ENCODE data around the gene VWA1.
"Not testable (repeated sequence)": the region's sequence is repeated elsewhere in the genome, so short reads cannot be mapped to it uniquely, and the experiment has no call there.

The VWA1 gene

DNA sequence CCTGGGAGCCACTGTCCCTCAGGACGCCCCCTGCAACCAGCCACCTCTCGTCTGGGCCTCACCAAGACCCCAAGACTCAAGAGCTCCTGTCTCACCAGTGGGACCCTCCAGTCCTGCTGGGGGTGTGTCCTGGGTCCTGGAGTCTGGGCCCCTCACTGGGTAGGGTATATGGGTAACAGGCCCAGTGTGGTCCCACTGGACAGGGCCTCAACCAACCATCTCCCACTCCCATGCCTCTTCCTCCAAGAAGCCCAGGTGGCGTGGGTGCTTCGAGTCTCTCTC is 725 bp upstream of the VWA1 start:
- DNase-seq, result no peak

DNA sequence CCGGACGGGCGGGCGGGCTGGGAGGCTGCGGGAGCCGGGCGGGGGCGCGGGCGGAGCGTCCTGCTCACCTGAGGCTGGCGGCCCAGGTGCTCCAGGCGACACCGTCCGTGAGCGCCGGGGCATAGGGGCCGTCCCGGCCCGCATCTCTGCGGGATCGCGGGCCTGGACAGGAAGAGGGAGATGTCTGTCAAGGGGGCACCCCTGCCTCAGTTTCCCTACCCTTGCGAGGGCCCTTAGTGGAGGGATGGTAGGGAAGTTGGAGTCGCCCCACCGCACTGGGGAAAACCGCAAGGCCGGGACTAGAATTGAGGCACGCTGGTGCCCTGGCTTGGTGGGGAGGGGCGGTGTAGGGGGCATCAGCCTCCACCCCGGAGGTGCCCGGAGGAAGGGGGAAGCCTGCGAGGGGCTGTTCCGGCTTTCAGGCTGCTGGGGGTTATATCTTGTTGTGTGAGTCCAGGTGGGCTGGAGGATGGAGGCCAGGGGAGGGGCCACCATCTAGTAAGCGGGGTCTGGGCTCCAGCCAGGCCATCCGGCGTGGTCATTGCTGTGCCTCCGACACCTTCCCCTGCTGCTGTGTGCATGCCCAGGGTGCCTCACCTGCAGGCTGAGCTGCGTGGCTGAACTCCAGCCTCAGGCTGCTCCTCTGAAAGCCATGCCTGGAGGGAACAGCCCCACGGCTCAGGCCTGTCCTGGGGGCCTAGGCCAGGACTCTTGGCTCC is 580 bp downstream of the VWA1 start:
- no peak for DNase-seq

DNA sequence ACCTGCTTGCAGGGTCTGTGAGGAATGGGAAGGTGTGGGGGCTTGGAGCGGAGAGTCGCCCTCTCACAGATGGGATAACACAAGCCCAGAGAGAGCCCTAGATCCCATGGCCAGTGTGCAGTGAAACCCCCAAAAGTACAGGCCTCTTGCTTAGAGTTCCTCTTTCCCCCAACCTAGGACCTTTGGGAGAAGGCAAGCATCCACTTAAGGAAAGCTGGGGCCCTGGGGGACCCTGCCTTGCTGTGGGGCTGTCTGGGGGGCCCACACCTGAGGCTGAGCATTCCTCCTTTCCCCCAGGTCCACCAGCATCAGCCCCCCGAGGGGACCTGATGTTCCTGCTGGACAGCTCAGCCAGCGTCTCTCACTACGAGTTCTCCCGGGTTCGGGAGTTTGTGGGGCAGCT is 1.1 kb downstream of the VWA1 start:
- DNase-seq, result no peak

DNA sequence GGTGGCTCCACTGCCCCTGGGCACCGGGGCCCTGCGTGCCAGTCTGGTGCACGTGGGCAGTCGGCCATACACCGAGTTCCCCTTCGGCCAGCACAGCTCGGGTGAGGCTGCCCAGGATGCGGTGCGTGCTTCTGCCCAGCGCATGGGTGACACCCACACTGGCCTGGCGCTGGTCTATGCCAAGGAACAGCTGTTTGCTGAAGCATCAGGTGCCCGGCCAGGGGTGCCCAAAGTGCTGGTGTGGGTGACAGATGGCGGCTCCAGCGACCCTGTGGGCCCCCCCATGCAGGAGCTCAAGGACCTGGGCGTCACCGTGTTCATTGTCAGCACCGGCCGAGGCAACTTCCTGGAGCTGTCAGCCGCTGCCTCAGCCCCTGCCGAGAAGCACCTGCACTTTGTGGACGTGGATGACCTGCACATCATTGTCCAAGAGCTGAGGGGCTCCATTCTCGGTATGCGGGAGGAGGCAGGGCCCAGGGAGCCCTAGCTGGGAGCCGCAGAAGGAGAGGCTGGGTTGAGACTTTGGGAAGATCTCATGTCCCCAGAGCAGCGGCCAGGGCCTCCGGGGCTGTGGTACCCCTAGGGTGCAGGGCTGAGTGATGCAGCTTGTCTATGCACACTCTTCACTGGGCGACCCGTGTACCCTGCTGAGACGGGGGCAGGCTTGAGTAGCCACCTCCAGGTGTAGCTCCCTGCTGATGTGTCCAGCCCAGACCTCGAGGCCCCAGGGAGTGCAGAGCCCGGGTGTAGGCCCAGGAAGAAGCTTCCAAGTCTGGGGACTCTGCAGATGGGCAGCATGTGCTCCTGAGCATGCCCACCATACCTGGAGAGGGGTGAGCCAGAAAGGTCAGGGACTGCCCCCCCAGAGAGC is 1.8 kb downstream of the VWA1 start:
- no peak for DNase-seq

DNA sequence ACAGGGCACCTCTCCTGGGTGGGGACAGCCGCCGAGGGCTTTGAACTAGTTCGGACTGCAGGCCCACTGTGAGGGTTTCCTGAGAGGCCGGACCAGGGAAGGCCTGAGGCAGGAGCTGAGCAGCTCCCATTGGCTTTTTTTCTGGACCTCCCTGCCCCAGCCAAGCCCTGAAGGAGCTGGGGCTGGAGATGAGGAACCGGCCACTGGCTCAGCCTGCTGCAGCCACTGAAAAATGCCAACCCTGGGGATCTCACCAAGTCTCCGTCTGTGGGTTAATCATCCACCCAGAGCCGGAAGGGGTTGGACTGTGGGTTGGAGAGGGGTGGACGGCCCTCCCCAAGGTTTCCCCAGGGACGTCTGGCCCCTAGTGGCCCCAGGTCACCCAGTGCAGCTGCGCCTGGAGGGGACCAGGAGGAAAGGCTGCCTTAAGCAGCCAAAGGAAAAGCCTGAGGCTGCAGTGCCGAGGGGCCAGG is 2.5 kb downstream of the VWA1 start:
- DNase-seq, result no peak

DNA sequence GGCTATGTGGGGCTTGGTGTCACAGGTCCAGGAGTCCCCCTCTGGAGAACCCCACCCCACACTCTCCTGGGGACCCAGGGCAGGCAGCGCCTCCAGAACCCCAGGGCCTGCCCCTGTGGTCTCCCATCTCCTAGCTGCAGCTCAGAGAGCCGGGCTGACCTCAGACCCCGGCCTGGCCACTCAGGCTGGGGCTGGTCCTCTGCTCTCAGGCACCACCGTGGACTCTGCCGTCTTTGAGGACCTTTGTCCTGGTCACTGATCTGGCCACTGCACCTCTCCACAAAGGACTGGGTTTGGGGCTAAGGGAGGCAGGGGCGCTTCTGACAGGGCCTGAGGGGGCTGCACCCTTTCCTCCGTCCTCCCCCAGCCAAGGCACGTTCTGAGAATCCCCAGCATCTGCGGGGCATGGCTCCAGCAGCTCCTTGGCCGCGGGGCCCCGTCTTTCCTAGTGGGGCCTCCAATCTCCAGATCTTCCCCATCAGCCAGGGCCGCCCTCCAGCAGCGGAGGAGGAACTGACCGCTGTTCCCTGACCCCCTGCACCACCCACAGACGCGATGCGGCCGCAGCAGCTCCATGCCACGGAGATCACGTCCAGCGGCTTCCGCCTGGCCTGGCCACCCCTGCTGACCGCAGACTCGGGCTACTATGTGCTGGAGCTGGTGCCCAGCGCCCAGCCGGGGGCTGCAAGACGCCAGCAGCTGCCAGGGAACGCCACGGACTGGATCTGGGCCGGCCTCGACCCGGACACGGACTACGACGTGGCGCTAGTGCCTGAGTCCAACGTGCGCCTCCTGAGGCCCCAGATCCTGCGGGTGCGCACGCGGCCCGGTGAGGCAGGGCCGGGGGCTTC is 3.3 kb downstream of the VWA1 start:
- no peak for DNase-seq

DNA sequence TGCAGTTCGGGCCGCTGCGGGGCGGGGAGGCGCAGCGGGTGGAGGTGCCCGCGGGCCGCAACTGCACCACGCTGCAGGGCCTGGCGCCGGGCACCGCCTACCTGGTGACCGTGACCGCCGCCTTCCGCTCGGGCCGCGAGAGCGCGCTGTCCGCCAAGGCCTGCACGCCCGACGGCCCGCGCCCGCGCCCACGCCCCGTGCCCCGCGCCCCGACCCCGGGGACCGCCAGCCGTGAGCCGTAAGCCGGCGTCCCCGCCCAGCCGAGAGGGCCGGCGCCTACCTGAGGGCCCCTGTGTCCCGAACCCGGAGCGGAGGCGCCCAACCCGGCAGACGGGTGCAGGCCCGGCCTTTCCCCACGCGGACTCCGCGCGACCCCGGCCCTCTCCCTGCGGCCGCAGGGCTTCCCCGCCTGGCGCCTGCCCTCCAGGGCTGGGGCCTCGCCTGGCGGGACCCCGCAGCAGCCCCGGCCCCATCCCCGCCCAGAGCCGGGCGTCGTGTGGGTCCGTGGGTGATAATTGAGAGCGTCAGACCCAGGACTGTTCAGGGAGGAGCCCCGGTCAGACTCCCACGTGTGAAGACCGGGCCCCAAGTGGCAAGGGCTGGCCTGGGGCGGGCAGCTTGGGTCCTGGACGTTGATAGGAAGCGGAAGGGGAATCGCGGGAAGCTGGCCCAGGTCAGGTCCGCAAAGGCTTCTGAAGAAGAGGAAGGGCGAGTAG is 4.2 kb downstream of the VWA1 start:
- no peak for DNase-seq

DNA sequence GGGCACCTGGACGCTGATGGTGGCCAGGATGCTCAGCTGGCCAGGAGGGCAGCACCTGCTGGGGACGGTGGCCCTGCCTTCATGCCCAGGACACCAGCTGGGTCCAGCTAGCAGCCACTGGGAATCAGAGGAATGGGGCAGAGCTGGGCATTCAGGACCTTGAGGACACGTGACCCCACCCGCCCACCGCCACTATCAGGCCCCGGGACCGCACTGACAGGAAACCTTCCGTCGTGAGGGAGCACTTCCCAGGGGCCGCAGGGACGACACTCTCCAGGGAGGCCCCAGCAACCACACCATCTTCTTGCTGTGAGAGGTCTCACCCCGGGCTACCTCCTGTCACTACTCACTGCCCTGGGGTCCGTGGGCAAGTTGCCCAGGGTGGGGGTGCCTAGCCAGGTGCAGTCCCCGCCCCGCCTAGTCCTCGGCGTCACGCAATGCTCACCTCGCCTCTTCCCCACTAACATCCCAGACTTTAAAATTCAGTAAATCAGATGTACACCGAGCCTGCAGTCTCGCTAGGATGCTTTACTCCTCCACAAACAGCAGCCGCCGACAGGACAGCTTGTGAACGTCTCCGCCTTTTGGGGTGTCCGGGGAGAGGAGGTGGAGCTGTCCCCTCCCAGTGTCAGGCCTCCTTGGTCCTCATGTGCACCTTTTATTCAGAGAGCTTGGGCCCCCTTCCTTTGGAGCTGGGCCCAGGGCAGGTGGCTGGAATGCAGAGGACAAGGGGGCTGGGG is 4.9 kb downstream of the VWA1 start:
- DNase-seq, result no peak

DNA sequence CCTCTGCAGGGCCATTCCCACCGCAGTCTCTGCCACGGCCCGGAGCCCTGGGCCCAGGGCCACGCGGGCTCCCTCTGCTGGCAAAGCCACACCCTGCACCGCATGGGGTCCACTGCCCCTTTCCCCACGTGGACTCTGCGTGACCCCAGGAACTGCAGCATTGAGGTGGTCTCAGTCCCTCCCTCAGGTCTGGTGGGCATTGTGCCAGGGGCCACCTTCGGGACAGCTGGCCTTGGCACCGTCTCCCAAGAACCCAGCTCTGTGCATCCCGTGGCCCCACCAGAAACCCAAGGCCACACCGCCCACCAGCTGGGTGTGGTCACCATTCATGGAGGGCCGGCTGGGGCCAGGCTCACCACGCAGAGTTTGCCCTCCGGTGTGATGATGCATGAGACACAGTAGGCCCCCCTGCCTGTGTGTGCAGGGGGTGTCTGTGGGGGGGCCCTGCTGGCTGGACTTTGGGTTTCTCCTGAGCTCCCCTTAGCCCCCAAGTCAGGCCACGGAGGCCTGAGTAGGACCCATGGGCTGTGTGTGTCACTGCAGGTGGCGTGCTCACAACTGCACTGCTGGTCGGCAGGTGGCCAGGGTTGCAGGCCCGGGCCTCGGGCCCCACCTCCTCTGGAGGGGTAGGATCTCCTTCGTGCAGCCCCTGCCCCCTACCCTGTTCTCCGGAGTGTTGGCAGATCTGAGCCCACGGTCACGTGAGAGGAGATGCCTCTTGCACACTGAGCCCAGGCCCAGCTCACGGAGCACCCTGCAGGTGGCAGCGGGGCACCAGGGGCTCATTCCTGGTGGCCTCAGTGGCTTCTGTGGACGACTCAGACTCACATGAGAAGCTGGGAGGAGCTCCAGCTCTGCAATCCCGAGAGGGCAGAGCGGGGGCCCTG is 5.8 kb downstream of the VWA1 start:
- peak in 18 of 56 donors; percentile 16 to 65 (median 34) for DNase-seq

DNA sequence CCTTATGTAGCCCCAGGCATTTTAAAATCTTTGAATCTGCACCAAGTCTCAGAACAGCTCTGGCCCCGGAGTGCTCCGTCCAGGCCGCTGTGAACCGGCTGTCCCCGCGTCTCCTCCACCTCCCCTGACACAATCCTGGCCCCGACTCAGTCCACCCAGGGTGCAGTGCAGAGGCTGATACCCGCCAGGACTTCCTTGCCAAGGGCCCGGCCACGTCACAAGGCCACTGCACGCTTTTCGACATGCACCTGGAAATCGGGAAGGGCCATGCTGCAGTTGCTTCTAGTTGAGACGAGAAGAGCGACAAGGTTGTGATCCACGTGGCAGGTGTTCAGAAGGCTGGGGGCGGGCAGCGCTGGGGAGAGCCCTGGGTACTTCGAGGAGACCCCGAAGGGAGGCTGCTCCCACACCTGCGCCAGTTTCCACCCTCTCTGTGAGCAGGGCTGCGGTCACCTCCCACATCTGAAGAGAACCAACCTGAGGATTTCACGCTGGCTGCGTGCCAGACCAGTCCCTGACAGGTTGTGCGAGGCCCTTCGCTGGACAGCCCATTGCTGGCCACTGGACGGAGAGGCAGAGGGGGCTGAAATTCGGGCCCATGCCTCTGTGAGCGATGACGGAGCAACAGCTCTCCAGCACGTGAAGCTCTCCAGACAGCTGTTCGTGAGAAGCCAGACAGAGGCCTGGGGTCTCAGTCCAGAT is 6.7 kb downstream of the VWA1 start:
- DNase-seq, result no peak

DNA sequence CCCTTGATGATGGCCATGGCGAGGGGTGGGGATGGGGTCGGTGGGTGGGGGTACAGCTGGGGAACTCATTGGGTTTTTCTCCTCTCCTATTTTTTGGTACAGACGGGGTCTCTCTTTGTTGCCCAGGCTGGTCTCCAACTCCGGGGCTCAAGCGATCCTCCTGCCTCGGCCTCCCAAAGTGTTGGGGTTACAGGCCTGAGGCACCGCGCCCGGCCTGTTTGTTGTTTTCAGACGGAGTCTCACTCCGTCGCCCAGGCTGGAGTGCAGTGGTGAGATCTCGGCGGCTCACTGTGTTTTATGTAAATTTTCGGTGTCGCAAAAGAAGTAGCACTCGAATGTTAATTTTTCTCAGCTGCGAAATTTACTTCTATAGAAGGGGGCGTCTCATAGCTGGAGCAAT is 11.1 kb downstream of the VWA1 start:
- not testable (repeated sequence) for DNase-seq

DNA sequence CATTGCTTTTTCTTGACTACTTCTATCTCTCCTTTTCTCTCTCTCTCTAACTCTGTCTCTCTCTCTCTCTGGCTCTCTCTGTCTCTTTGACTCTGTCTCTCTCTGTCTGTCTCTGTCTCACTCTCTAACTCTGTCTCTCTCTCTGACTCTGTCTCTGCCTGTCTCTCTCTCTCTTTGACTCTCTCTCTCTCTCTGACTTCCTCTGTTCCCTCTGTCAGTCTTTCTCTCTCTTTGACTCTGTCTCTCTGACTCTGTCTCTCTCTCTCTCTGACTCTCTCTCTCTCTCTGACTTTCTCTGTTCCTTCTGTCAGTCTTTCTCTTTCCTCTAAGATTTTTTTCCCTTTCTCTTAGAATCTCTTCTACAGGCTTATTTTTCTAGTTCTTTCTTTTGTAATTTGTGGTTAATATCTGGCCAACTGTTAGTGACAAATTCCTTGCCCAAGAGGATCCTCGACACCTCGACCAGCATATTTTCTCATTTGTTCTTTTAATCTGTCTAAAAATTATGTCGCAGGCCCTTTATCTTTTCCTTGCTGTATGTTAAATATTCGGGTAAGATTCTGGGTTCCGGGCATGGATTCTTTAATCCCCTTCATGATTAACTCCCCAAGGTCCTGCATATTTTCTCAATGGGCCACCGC is 13.7 kb downstream of the VWA1 start, which contains the start of gene ATAD3C:
Gene ATAD3C (plus strand): TSS at position 591 of the 641 bp plus-strand sequence. CDS start 995 bp downstream, outside the sequence.
- DNase-seq, result no peak

DNA sequence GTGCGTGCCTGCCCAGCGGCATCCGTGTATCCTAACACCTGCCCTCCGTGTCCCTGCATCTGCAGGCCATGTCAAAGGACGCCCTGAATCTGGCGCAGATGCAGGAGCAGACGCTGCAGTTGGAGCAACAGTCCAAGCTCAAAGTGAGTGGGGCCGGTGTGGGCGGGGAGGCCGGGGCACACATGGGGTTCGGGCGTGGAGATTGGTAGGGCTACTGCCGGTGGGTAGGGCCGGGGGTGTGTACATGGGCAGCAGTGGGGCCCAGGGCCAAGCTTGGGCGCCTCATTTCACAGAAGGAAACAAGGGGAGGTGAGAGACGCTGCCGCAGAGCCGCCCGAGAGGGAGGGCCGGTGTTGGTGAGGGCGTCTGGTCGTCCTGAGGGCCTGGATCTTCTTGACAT is 15.1 kb downstream of the VWA1 start:
- DNase-seq, result not testable (repeated sequence)

DNA sequence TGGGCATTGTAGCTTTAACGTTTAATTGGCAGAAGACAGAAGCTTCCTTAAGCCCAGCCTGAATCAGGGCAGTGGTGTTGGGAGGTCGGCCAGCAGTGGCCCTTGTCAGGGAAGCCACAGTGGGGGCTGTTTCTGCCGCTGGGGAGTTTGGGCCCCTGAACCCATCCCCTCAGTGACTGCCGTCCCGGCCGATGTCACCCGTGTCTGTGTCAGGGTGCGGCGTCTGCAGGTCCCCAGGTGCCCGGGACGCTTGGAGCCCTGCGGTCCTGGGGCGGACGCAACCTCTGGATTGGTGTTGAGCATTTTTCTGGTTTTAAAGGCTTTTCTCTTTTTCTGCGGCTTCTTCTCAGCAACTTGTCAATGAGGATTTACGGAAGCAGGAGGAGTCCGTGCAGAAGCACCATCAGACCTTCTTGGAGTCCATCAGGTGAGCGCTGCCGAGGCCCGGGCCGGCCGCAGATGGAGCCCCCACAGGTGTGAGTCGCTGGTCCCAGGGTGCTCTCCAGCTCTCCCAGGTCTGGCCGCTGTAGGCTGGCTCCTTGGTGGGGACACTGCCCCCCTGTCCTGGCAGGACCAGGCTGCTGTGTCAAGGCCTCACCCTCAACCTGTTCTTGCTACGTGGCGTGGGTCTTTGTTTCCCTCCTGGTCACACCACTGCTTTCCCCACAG is 16.3 kb downstream of the VWA1 start:
- no peak for DNase-seq

DNA sequence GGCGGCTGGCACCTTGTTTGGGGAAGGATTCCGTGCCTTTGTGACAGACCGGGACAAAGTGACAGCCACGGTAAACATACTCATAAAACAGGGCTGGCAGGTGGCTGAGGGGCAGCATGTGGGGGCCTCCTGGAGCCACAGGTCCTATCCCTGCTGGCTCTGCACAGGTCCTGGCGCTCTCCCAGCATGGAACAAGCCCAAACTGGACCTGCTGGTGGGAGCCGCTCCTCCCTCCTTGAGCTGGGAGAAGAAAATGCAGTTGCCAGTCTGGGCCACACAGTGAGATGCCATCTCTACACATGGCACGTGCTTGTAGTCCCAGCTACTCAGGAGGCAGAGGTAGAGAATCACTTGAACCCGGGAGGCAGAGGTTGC is 16.9 kb downstream of the VWA1 start:
- DNase-seq, result not testable (repeated sequence)

DNA sequence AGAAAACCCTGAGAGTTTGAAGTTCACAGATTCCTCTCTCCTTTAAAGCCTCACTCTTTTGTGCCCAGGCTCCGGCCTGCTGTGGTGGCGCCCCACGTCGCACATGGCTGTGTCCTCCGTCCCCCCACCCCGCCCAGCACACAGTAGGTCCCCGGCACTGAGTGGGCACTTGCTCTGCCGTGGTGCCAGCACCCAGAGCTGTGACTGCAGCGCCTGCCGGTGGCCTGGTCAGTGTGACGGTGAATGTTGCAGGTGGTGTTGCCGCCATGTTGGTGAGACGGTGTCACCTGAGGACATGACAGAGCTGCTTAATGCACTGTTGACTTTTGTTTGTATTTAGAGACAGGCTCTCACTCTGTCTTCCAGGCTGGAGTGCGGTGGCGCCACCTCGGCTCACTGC is 17.4 kb downstream of the VWA1 start:
- no peak for DNase-seq

DNA sequence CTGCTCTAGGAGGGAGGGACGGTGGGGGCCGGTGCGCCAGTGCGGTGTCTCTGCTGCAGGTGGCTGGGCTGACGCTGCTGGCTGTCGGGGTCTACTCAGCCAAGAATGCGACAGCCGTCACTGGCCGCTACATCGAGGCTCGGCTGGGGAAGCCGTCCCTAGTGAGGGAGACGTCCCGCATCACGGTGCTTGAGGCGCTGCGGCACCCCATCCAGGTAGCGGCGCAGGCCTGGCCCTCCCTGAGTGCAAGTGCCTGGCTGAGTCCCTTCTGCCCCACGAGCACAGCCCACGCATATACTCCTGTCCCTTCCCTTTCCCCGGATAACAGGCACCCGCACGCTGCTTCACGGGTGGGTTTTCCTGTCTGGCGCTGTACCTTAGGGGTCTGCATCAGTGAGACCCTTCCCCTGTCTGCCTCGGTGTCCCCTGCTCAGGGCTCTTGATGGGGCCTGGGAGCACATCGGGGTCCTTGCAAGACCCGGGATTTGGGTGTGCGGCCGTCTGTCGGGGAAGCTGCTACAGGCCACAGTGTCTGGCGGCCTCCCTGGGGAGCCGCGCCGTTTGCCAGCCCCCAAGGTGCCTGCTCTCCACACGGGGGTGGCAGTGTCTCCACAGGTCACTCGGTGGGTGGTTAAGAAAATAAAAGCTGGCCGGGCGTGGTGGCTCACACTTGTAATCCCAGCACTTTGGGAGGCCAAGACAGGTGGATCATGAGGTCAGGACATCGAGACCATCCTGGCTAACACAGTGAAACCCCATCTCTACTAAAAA is 19.0 kb downstream of the VWA1 start:
- not testable (repeated sequence) for DNase-seq
